ENCODE measurements around the gene OR1J2.

DNA sequence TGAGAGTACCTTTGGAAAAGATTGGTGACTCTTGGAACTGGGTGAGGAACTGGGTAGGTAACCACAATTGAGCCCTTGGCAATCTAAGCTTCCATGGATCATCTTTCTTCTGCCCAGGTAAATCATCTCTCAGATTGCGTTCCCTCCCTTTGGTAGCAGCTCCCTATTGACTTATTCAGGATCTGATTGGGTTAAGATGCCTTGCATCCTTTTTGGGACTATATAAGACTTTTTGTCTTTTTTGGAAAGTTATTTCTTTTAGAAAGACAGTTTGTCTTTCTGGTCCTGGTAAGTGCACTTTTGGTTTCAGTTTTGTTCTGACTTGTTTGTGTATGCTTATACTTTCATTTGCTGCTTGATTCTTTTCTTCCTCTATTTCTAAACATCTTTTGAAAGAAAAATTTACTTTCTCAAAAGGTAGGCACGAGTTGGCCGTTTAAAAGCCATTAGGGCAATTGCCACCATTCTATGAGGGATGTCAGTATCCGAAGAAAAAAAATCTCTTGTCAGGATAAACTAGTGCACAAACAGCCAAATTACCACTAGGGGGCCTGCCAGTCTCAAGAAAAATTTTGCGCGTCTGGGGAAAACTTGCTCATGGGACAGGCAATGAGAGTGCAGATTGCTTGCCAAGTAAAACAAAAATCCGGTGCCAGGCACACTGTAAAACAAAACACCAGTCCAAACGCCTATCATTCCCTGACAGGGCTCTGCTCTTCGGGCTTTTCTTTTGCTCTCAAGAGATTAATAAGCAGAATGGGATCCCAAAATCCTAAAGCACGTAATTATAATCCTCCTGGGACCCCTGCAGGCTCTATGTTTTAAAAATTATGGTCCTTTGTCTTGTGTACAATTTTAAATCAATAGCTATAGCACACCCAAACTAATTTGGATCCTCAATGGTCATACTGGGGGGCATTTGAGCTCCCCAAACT lies 45.7 kb upstream of the OR1J2 start:
- TF ChIP-seq, protein P1, sequence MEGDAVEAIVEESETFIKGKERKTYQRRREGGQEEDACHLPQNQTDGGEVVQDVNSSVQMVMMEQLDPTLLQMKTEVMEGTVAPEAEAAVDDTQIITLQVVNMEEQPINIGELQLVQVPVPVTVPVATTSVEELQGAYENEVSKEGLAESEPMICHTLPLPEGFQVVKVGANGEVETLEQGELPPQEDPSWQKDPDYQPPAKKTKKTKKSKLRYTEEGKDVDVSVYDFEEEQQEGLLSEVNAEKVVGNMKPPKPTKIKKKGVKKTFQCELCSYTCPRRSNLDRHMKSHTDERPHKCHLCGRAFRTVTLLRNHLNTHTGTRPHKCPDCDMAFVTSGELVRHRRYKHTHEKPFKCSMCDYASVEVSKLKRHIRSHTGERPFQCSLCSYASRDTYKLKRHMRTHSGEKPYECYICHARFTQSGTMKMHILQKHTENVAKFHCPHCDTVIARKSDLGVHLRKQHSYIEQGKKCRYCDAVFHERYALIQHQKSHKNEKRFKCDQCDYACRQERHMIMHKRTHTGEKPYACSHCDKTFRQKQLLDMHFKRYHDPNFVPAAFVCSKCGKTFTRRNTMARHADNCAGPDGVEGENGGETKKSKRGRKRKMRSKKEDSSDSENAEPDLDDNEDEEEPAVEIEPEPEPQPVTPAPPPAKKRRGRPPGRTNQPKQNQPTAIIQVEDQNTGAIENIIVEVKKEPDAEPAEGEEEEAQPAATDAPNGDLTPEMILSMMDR (IDR thresholded peaks at IDR 0.05 in 4 of 5, conservative IDR thresholded peaks at IDR 0.05 in 1 of 5): peak; percentile 62 to 80 (median 71)
- TF ChIP-seq POLR2A (IDR thresholded peaks at IDR 0.05): no peak

All from gastrocnemius medialis (tissue), 4 donors.